ENCODE results near the gene CRYGB.
"Not testable (repeated sequence)": the region's sequence is repeated elsewhere in the genome, so short reads cannot be mapped to it uniquely, and the experiment has no call there.

CRYGB gene

GRCh38 chr2:208112273-208112745 lies 33.6 kb downstream of the CRYGB start:
- DNase-seq, result not testable (repeated sequence)

GRCh38 chr2:208103616-208104015 lies 42.3 kb downstream of the CRYGB start:
- DNase-seq, result no peak

GRCh38 chr2:208101716-208102631 lies 44.0 kb downstream of the CRYGB start:
- no peak for DNase-seq

- no peak for DNase-seq
Measured at GRCh38 chr2:208099682-208100470, 46.1 kb downstream of the CRYGB start.

GRCh38 chr2:208098701-208099100 lies 47.3 kb downstream of the CRYGB start:
- not testable (repeated sequence) for DNase-seq

- no peak for DNase-seq
Measured at GRCh38 chr2:208098267-208098666, 47.7 kb downstream of the CRYGB start.

GRCh38 chr2:208097801-208098200 lies 48.2 kb downstream of the CRYGB start:
- no peak for DNase-seq

GRCh38 chr2:208097313-208097712 lies 48.6 kb downstream of the CRYGB start:
- no peak for DNase-seq

GRCh38 chr2:208096080-208096479 lies 49.9 kb downstream of the CRYGB start:
- DNase-seq, result no peak

GRCh38 chr2:208093128-208093527 lies 52.8 kb downstream of the CRYGB start:
- no peak for DNase-seq

Data from C1 segment of cervical spinal cord (tissue), 14 donors.